GM21381 (cell line): ENCODE data around the gene ADAM12.
"Not testable (repeated sequence)": the region's sequence is repeated elsewhere in the genome, so short reads cannot be mapped to it uniquely, and the experiment has no call there.

Source experiments
- ATAC-seq: cut with Tn5 transposase; IDR thresholded peaks from one replicate; pipeline ENCODE4 v1.9.1; 2021; ENCODE audit warnings: mild to moderate bottlenecking, moderate library complexity; ENCODE audit not compliant: unreplicated experiment

The ADAM12 gene

DNA sequence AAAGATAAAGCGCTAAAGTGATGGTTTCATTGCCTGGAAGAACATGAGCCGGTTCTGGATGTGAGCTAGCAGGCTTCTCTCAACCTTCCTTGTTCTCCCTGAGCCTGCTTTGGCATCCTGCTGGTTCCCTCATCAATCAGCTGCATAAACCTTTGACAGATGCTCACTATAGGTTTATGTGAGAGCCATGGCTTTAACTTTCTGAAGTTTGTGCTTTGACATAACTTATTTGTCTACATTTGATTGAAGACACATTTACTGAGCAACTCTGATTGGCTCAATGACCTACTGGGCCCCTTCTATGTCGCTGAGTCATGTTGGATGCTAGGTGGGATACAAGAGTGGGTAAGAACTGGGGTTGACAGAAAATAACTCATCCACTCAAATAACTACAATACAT, 192.0 kb downstream of the ADAM12 start:
- ATAC-seq: no peak

GRCh38 chr10:126191192-126191591, 197.1 kb downstream of the ADAM12 start:
- no peak for ATAC-seq

DNA sequence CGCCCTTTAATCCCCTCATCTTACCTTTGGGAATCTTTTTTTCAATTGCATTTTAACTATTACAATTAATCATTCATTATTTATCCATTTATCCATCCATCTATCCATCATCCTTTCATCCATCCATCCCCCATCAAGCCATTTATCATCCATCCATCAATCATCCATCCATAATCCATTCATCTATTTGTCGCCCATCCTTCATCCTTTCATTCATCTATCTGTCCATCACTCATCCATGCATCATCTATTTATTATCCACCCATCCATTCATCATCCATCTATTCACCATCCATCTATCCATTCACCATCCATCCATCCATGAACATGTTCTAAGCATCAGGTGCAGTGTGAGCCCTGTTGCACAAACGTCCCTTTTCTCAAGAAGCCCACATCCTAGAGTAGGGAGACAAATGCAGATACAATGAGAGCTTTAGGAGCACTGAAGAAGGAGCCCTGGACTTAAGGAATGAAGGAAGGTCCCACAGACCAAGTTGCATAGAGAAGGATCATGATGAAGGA, 199.5 kb downstream of the ADAM12 start:
- ATAC-seq: no peak

DNA sequence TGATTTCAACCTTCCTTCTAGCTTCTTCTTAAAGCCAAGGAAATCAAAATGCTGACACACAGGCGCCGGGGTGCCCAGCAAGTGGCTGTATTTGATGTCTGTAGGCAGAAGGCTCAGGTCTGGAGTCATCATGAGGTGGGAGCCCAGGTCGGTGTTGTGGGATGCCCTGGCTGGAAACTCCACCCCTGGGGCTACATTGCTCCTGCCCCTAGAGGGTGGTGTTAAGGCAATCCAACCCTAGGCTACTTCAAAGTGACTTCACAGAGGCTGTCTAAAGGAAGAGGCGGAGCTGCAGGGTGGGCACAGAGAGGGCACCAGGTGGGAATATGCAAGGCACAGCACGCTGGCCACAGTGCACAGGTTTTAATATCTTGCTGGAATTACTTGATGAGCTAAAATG, 200.9 kb downstream of the ADAM12 start:
- ATAC-seq: no peak

- no peak for ATAC-seq
These were observed 201.5 kb downstream of the ADAM12 start for GRCh38 chr10:126186766-126187165.

GRCh38 chr10:126185676-126186447, 202.4 kb downstream of the ADAM12 start:
- no peak for ATAC-seq

DNA sequence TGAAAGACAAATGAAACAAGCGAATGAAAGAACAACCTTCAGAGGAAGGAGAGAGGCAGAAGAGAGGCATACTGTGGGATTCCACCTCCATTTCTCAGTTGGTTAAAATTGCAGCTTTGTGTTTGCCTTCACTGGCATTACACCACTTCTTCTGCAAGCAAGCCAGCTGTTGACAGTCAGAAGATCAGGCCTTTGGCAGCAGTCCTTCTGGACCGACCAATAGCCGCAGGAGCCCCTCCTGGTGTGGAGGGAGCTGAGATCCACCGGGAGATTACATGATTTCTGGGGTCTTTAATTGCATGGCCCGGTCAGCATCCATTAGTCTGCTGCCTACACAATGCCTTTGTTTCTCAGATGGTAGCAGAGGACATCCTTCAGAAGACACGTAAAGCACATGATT, 206.7 kb downstream of the ADAM12 start:
- no peak for ATAC-seq

GRCh38 chr10:126179637-126180036, 208.6 kb downstream of the ADAM12 start:
- ATAC-seq: no peak

- ATAC-seq: no peak
These were observed 210.8 kb downstream of the ADAM12 start for GRCh38 chr10:126177417-126178030.

- no peak for ATAC-seq
These were observed 212.5 kb downstream of the ADAM12 start for GRCh38 chr10:126175641-126176262.

DNA sequence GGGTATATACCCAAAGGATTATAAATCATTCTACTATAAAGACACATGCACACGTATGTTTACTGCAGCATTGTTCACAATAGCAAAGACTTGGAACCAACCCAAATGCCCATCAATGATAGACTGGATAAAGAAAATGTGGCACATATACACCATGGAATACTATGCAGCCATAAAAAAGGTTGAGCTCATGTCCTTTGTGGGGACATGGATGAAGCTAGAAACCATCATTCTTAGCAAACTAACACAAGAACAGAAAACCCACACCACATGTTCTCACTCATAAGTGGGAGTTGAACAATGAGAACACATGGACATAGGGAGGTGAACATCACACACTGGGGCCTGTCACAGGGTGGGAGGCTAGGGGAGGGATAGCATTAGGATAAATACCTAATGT, 215.5 kb downstream of the ADAM12 start:
- not testable (repeated sequence) for ATAC-seq

DNA sequence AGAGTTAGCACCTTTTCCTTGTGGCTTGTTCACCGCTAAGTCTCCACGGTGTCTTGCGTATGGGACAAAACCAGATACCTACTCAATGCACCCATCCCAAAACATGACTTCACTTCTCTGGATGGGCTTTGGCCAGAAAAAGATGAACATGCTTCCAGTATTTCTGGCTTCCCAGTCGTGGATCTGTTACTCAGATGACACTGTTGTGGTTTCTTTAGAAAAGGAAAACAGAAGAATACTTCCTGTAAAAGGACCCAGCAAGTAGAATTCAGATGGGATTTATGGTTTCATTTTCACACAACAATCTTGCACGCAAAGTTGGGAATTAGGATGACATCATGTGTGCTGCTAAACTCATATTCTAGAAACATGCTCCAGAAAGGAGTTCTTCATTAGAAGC, 216.7 kb downstream of the ADAM12 start:
- no peak for ATAC-seq

GRCh38 chr10:126170776-126171175, 217.5 kb downstream of the ADAM12 start:
- ATAC-seq: no peak

DNA sequence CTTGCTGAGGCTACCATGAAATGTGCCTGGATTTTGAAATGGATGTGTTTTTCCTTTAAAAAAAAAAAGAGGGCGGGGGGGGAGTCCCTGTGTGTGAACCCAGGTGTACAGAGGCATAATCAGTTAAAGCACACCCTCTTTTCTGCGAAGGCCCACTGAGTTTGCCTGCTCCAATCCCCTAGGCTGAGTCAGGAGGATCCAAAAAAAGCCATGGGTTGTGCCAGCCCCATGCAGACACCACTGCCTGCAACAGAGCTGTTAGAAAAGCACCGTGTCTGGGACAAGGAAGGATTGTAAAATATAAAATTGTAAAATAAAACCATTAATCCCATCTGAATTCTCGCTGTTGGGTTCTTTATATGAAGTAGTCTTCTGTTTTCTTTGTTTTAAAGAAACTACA, 217.9 kb downstream of the ADAM12 start:
- no peak for ATAC-seq

DNA sequence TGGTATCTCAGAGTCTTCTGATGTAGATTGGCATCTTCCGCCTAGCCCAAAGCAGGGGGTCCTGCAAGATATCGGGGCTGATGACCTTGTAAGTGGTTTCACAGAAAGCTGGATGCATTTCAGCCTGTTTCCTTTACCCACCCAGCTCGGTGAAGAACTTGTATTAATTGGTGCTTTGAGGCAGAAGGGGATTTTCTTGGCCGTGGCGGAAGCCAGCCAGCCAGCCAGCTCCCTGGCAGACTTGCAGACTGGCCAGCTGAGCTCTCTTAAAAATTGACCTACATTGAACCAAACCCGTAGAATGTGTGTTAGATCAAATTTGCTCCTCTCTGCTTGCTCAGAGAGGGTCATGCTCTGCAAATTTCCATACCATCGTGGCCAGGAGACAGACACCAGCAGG, 218.4 kb downstream of the ADAM12 start:
- no peak for ATAC-seq

GRCh38 chr10:126166797-126167196, 221.5 kb downstream of the ADAM12 start:
- no peak for ATAC-seq

DNA sequence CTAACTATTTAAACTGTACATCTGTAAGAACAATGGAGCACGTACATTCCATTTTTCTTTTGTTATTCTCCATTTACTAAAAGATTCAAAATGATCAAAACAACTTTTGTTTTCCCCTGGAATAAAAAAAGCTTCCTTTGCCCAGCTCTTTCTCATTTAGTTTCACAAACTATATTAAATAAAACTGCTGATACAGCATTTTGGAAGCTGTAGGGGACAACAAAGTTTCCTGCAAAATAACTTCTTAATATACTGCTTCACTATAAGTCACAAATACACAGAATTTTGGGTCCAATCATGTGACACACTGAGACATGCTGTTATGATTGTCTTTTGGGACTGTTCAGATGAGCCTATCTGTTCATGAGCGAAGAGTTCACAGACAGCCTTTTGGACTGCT, 222.4 kb downstream of the ADAM12 start:
- no peak for ATAC-seq

DNA sequence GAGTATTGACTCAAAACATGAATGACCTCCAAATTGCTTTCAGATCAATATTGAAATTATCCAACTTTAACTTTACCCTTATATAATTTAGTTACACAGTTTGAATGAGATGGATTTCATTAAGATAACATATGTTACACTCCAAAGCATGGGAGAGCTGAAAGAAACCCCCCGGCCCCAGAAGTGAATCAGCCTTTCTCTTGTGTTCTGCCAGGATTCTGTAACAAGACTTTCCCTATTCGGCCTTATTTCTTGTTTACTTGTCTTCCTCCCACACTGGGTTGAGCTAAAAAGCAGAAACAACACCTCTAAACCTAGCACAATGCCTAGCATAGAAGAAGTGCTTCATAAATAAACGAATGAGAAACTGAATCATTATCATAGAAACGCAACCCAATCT, 224.8 kb downstream of the ADAM12 start:
- ATAC-seq: no peak

DNA sequence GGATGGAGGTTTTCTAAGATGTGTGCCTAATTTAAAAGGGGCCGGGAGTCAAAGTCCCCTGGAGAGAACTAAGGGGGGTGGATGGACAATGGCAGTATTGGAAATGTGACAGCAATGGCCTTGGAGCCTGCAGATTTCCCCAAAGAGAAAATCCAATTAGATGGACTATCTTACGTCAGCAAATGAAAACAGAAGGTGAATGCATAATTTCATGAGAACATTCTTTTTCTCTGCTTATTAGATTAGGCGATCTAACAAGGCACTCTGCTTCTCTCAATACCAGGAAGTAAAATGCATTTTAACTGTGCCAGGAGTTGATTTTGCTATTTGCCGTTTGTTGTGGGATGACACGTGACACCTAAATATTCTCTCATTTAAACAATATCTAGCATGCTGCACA, 226.6 kb downstream of the ADAM12 start:
- no peak for ATAC-seq

- no peak for ATAC-seq
These were observed 227.2 kb downstream of the ADAM12 start for GRCh38 chr10:126160971-126161630.

GRCh38 chr10:126160571-126160970, 227.7 kb downstream of the ADAM12 start:
- no peak for ATAC-seq
